GM12878 (cell line): Measurements from ENCODE around the gene MDFIC2. TPM values are rescaled to one million over a fixed set of nuclear protein-coding genes. Genes with fewer than 3 reads are reported as not detected.

ENCODE experiments used
- ATAC-seq: fragments of 200-7000 bp; cut with Tn5 transposase; 3 replicates; pipeline ENCODE4 v1.9.1; 2020; ENCODE audit warnings: mild to moderate bottlenecking, moderate library complexity
- BruUV-seq: library from RNA; stranded (reverse); fragments of 400-500 nt; replicated peaks from 2 replicates; lab custom pipeline; 2021; lab: Mats Ljungman, UMichigan
- CTCF ChIA-PET: fragments of 300-600 bp; sonication (Branson Sonifier 250); formaldehyde crosslinking; extraction: SDS; loops from one replicate; lab custom pipeline; 2021; ENCODE audit warnings: inconsistent platforms; lab: Yijun Ruan, JAX
- POLR2A ChIA-PET: fragments of 350-600 bp; formaldehyde crosslinking; extraction: SDS; loops from one replicate; lab custom pipeline; 2021; ENCODE audit warnings: inconsistent platforms; lab: Charles Lee
- RAD21 ChIA-PET: fragments of 300-600 bp; sonication (Branson Sonifier 250); formaldehyde crosslinking; loops from one replicate; lab custom pipeline; 2023; ENCODE audit warnings: antibody characterized with exemption; ENCODE audit not compliant: unreplicated experiment; lab: Charles Lee
- SMC1A ChIA-PET: fragments of 300-600 bp; sonication (Branson Sonifier 250); formaldehyde crosslinking; loops from one replicate; lab custom pipeline; 2023; ENCODE audit not compliant: unreplicated experiment, uncharacterized antibody; lab: Charles Lee
- DNase-seq: peaks from one replicate; pipeline ENCODE4 v3.0.0-alpha.2; 2011; ENCODE audit warnings: low read depth, low spot score
- FAIRE-seq: peaks from 3 replicates; lab custom pipeline; 2011; peaks lifted over from hg19 to GRCh38; lab: Jason Lieb, UNC
- H2AFZ ChIP-seq: 2 replicates; pipeline ENCODE4 v1.6.0; 2011; ENCODE audit warnings: low read depth, low read length, control low read depth; ENCODE audit not compliant: control insufficient read depth
- H3K27ac ChIP-seq: 2 replicates; pipeline ENCODE4 v1.5.1; 2011; ENCODE audit warnings: control low read depth; ENCODE audit not compliant: control insufficient read depth, insufficient read depth
- H3K27me3 ChIP-seq, 2 experiments: replicated peaks in 1 of 2; 2 replicates each; pipeline versions ENCODE4 v1.6.0 to v1.6.1; 2011; ENCODE audit warnings: low read length in 1 of 2; ENCODE audit not compliant: control insufficient read depth in 2 of 2, insufficient read depth in 2 of 2
- H3K36me3 ChIP-seq, 2 experiments: 2 replicates each; pipeline ENCODE4 v1.5.1; 2011; ENCODE audit warnings: low read length in 1 of 2; ENCODE audit not compliant: control insufficient read depth in 2 of 2, insufficient read depth in 2 of 2
- H3K4me1 ChIP-seq: 2 replicates; pipeline ENCODE4 v1.6.1; 2011; ENCODE audit warnings: mild to moderate bottlenecking, low read length, moderate library complexity, mixed read lengths; ENCODE audit not compliant: control insufficient read depth, insufficient read depth
- H3K4me2 ChIP-seq: 2 replicates; pipeline ENCODE4 v1.6.0; 2011; ENCODE audit warnings: control low read depth; ENCODE audit not compliant: control insufficient read depth, insufficient read depth
- H3K4me3 ChIP-seq: fragments of 200-600 bp; sonication (generic); 2 replicates; pipeline ENCODE4 v1.5.1; 2016
- H3K79me2 ChIP-seq: 2 replicates; pipeline ENCODE4 v1.6.0; 2011; ENCODE audit warnings: low read length; ENCODE audit not compliant: control insufficient read depth, insufficient read depth
- H3K9ac ChIP-seq: 2 replicates; pipeline ENCODE4 v1.8.0; 2011; ENCODE audit warnings: low read length, control low read depth, mixed read lengths; ENCODE audit not compliant: control insufficient read depth, insufficient read depth
- H3K9me3 ChIP-seq: replicated peaks from 3 replicates; pipeline ENCODE4 v1.5.1; 2011; ENCODE audit warnings: mild to moderate bottlenecking, low read length; ENCODE audit not compliant: control insufficient read depth, insufficient read depth
- H4K20me1 ChIP-seq: 2 replicates; pipeline ENCODE4 v1.6.0; 2011; ENCODE audit not compliant: control insufficient read depth, insufficient read depth
- E2F4 ChIP-seq: IDR thresholded peaks from 2 replicates; pipeline ENCODE4 v1.6.1; 2012; ENCODE audit warnings: low read depth, low read length, improper control_type of control experiment
- E2F8 ChIP-seq: fragments of 450-650 bp; IDR thresholded peaks from 2 replicates; pipeline ENCODE4 v1.6.1; 2018; ENCODE audit warnings: mild to moderate bottlenecking, low read depth, moderate library complexity; ENCODE audit not compliant: partially characterized antibody
- LARP7 ChIP-seq: fragments of 450-650 bp; IDR thresholded peaks from 2 replicates; pipeline ENCODE4 v1.6.1; 2017; ENCODE audit warnings: mild to moderate bottlenecking
- MTA3 ChIP-seq: IDR thresholded peaks from 2 replicates; pipeline ENCODE4 v1.6.1; 2012; ENCODE audit warnings: low read length, inconsistent platforms, borderline replicate concordance
- NFYA ChIP-seq: IDR thresholded peaks from 2 replicates; pipeline ENCODE4 v1.6.1; 2011; ENCODE audit warnings: low read depth, mild to moderate bottlenecking, low read length, improper control_type of control experiment, borderline replicate concordance
- USF2 ChIP-seq: IDR thresholded peaks from 2 replicates; pipeline ENCODE4 v1.6.1; 2011; ENCODE audit warnings: low read depth, low read length, improper control_type of control experiment, borderline replicate concordance
- WGBS: methylation state at CpG from one replicate; pipeline ENCODE4 v1.1.6; 2016; ENCODE audit warnings: low lambda C conversion rate; ENCODE audit not compliant: insufficient replicate concordance, insufficient coverage; ENCODE audit errors: missing lambda C conversion rate; 5-methylcytosine and 5-hydroxymethylcytosine counted together
- in situ Hi-C: fragments of 300-500 bp; cut with MboI; formaldehyde crosslinking; loops from 9 replicates; pipeline ENCODE4 v1.14.3; 2018; ENCODE audit warnings: mixed read lengths
- intact Hi-C: fragments of 100-400 bp; cut with micrococcal nuclease; formaldehyde crosslinking; loops from one replicate; pipeline ENCODE4 v1.14.2; 2022; ENCODE audit not compliant: unreplicated experiment
- polyA plus RNA-seq, 11 experiments: library from polyadenylated mRNA; depleted of rRNA in 4 of 11; unstranded in 6 of 11; stranded (reverse) in 5 of 11; fragments of >200 nt; fragmentation: Nextera tagmentation in 4 of 11; fragmentation: Illumina TruSeq in 1 of 11; extraction: Ambion mirVana in 4 of 11; extraction: Trizol in 1 of 11; gene quantifications; 1 replicate in 1 of 11; 2 replicates in 10 of 11; pipeline versions ENCODE4 v1.2.1 to v1.2.3, GENCODE V29; 2011 to 2016; ENCODE audit warnings: inconsistent platforms in 2 of 11, missing spikeins in 2 of 11, low read depth in 1 of 11
- total RNA-seq, 4 experiments: library from RNA; depleted of rRNA in 3 of 4; stranded (reverse); fragments of >200 nt in 3 of 4; fragmentation: Illumina TruSeq in 1 of 4; extraction: Trizol in 1 of 4; gene quantifications; 2 replicates each; pipeline versions ENCODE4 v1.2.1 to v1.2.3, GENCODE V29; 2013 to 2021

MDFIC2 gene
- total and polyA plus RNA-seq, 10 of the 15 experiments (the other 5 are each of a cell fraction or from before 2014, with no cell fraction given): not detected

GRCh38 chr3:70233812-70234211 is 78.6 kb downstream of the MDFIC2 start:
- H3K4me1 ChIP-seq: no peaks in the 10 kb centered on the region
- no peaks in the 10 kb centered on the region; a peak in 1 of 4 replicates for H3K27me3 ChIP-seq
- no peaks in the 10 kb centered on the region for H3K36me3 ChIP-seq
- FAIRE-seq (no peak), DNase-seq (no peak), ATAC-seq (no peak)
- TF ChIP-seq E2F8: no peak
- TF ChIP-seq NFYA: no peak
- no peak for TF ChIP-seq MTA3
- TF ChIP-seq USF2: no peak
- no peak for TF ChIP-seq LARP7
- no peak for TF ChIP-seq E2F4
- H3K4me3 ChIP-seq: no peak overlapping the region
- intact Hi-C loops (no loop called here), in situ Hi-C loops (no loop called here)
- no peaks in the 10 kb centered on the region for H3K9me3 ChIP-seq
- H3K79me2 ChIP-seq: no peaks in the 10 kb centered on the region
- H3K9ac ChIP-seq: no peak overlapping the region
- H3K27ac ChIP-seq: no peak overlapping the region
- no peak overlapping the region for H2AFZ ChIP-seq
- RAD21 ChIA-PET: no interaction called here
- no peaks in the 10 kb centered on the region for H4K20me1 ChIP-seq
- no TSS peak for BruUV-seq
- POLR2A ChIA-PET: no interaction called here
- 30% methylated on average over 1 of the region's 1 CpG for WGBS
- SMC1A ChIA-PET: no interaction called here
- CTCF ChIA-PET: no interaction called here
- H3K4me2 ChIP-seq: no peak overlapping the region
